Kidney epithelial cell (primary cell): ENCODE results near the gene H19. TPM values are rescaled to one million over a fixed set of nuclear protein-coding genes. Genes with fewer than 3 reads are reported as not detected.

Experiments
- DNase-seq: peaks from one replicate; pipeline ENCODE4 v3.0.0-alpha.2; 2010; ENCODE audit warnings: low read depth
- H3K27me3 ChIP-seq: 2 replicates; pipeline ENCODE4 v1.6.0; 2011; ENCODE audit warnings: low read length; ENCODE audit not compliant: control insufficient read depth, insufficient read depth
- H3K36me3 ChIP-seq: 2 replicates; pipeline ENCODE4 v1.5.1; 2011; ENCODE audit warnings: low read length; ENCODE audit not compliant: control insufficient read depth, insufficient read depth
- H3K4me3 ChIP-seq: 2 replicates; pipeline ENCODE4 v1.5.1; 2011; ENCODE audit warnings: low read depth, mild to moderate bottlenecking, control low read depth, low read length
- CTCF ChIP-seq: IDR thresholded peaks from 2 replicates; pipeline ENCODE4 v1.5.1; 2011; ENCODE audit warnings: mild to moderate bottlenecking, moderate library complexity, low read length, control low read depth, inconsistent platforms; ENCODE audit not compliant: insufficient read depth, poor library complexity, severe bottlenecking
- total RNA-seq: library from RNA; depleted of rRNA; stranded (reverse); fragments of >200 nt; gene quantifications from 2 replicates; pipeline ENCODE4 v1.2.3, GENCODE V29; 2015

The H19 gene
- total RNA-seq, 1 donor from 2014 or later = 78.8 TPM

- no peaks in the 10 kb centered on the region for H3K36me3 ChIP-seq
- no peak overlapping the region for H3K4me3 ChIP-seq
- TF ChIP-seq CTCF = no peak
- DNase-seq = no peak
- H3K27me3 ChIP-seq = no peaks in the 10 kb centered on the region
These were observed 27.9 kb downstream of the H19 start for GRCh38 chr11:1969776-1970175.

- TF ChIP-seq CTCF = no peak
- H3K4me3 ChIP-seq = no peak overlapping the region
- H3K27me3 ChIP-seq = no peaks in the 10 kb centered on the region
- no peak for DNase-seq
- no peaks in the 10 kb centered on the region for H3K36me3 ChIP-seq
These were observed 28.6 kb downstream of the H19 start for GRCh38 chr11:1969035-1969434.

- H3K4me3 ChIP-seq = no peak overlapping the region
- H3K27me3 ChIP-seq = no peaks in the 10 kb centered on the region
- no peak for DNase-seq
- H3K36me3 ChIP-seq = no peaks in the 10 kb centered on the region
- TF ChIP-seq CTCF = no peak
These were observed 29.1 kb downstream of the H19 start for GRCh38 chr11:1968454-1969002.

GRCh38 chr11:1967641-1968225, 29.9 kb downstream of the H19 start:
- no peak for DNase-seq
- Histone ChIP-seq H3K36me3 (no peaks in the 10 kb centered on the region), H3K4me3 (no peak overlapping the region), H3K27me3 (no peaks in the 10 kb centered on the region)
- no peak for TF ChIP-seq CTCF

- DNase-seq = no peak
- Histone ChIP-seq H3K4me3 (no peak overlapping the region), H3K27me3 (no peaks in the 10 kb centered on the region), H3K36me3 (no peaks in the 10 kb centered on the region)
- TF ChIP-seq CTCF = no peak
These were observed 31.1 kb downstream of the H19 start for GRCh38 chr11:1966531-1966930.

- no peak overlapping the region for H3K4me3 ChIP-seq
- no peaks in the 10 kb centered on the region for H3K27me3 ChIP-seq
- DNase-seq = no peak
- TF ChIP-seq CTCF = no peak
- H3K36me3 ChIP-seq = no peaks in the 10 kb centered on the region
These were observed 32.7 kb downstream of the H19 start for GRCh38 chr11:1964955-1965354.
